T47D (cell line): ENCODE measurements around the gene DEFB112.

Experiments
- DNase-seq, 2 experiments: peaks; one replicate each; pipeline versions ENCODE4 v3.0.0 to v3.0.0-alpha.2; 2011 to 2012; ENCODE audit warnings: low read depth in 1 of 2, low spot score in 1 of 2
- JUND ChIP-seq: IDR thresholded peaks from 2 replicates; pipeline ENCODE4 v1.6.1; 2012; ENCODE audit warnings: low read depth
- in situ Hi-C: cut with HindIII; loops from 2 replicates; pipeline ENCODE4 v1.10.0; 2016; ENCODE audit warnings: low sequenced_read_pairs, low pct_unique_long_range_greater_than_20kb

Gene DEFB112

DNA sequence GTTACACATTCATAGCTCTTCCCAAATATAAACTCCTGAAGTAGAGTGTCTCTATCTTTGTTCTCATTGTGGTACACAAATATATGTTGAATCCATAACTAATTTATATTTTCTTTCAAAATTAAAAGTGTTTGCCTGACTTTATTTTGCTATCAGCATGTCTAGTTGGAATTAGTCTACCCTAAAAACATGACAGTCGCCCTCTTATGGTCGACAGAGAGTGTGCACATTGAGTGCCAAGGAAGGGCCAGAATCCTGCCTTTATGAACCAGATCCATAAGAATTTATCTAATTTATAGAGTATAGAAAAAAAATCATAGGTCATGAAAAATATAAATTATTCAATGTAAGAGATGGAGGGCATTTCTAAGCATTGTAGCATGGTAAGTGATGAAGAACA is 12.3 kb upstream of the DEFB112 start:
- peak in 1 of 2 experiments; percentile 20 for DNase-seq
- in situ Hi-C loops: no loop called here
- no peak for TF ChIP-seq JUND

DNA sequence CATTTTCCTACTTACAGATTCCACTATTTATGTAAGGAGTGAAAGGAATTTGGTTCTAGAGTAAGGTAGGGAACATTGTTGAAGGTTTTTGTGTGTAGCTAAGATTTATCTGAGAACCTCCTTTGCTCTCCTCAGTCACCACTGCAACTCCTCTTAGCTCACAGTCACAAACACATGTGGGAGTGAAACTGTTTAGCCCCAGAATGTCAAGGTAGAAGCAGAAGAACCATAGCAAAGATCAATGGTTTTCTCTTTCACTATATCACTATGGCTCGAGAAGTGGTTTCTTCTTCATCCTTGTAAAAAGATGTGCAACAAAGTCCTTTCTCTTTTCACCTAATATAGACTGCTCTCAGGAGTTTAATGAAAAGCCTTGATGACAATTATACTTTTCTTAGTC is 6.5 kb upstream of the DEFB112 start:
- in situ Hi-C loops: no loop called here
- no peak for TF ChIP-seq JUND
- no peak for DNase-seq

GRCh38 chr6:50047026-50047425 is 2.7 kb downstream of the DEFB112 start:
- in situ Hi-C loops: no loop called here
- TF ChIP-seq JUND: no peak

GRCh38 chr6:50030777-50031562 is 18.8 kb downstream of the DEFB112 start:
- in situ Hi-C loops: no loop called here
- peak; percentile 10 to 76 for DNase-seq

More at GRCh38 chr6:50047026-50047425, 2.7 kb downstream of the DEFB112 start:
- no peak for DNase-seq

DNA sequence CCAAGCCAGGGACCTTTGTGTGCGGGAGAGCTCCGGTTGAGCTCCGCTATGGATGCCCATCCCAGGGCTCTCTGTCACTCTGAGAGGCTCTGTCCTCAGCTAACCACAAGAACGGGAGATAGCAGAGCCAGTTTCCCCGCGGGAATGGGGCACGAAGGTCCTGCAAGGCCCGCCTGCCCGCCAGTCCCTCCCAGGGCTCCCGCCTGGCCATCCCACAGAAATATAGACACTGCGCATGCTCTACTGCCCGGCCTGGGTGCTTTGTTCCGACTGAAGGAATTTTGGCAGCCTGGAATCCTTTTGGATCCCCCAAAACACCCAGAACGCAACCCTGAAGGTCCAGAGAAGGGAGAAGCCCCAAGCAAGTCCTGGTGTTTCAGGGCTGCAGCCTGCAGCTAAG is 19.4 kb downstream of the DEFB112 start:
- no peak for TF ChIP-seq JUND
- in situ Hi-C loops: no loop called here
- no peak for DNase-seq

More at GRCh38 chr6:50030777-50031562, 18.8 kb downstream of the DEFB112 start:
- TF ChIP-seq JUND: no peak

GRCh38 chr6:50025258-50025657 is 24.5 kb downstream of the DEFB112 start:
- DNase-seq: peak in 1 of 2 experiments; percentile 53
- in situ Hi-C loops: no loop called here
- TF ChIP-seq JUND: no peak

GRCh38 chr6:50021894-50022293 is 27.8 kb downstream of the DEFB112 start, which contains the start of gene DEFB110:
Gene DEFB110 (minus strand): TSS chr6:50021994. CDS start chr6:50021935, 59 bp downstream.
- no peak for TF ChIP-seq JUND
- in situ Hi-C loops: no loop called here
- DNase-seq: no peak

DNA sequence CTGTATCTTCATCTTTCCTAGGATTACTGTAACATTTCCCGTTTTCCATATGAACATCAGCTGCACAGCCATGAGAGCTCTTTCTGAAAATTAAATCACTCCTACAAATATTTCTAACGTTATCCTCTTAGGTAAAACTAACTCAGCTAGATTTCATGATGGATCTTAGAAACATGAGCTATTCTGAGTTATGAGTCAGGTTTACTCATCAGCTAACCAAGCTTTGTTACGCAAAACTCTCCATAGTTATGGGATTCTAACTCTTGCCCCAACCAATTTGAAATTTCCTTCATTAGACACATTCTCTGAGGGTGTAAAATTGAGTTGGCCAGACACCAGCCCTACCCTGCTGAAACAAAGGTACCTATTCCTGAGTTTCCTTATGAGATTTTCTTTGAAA is 41.9 kb downstream of the DEFB112 start:
- in situ Hi-C loops: no loop called here
- DNase-seq: no peak
- TF ChIP-seq JUND: no peak

DNA sequence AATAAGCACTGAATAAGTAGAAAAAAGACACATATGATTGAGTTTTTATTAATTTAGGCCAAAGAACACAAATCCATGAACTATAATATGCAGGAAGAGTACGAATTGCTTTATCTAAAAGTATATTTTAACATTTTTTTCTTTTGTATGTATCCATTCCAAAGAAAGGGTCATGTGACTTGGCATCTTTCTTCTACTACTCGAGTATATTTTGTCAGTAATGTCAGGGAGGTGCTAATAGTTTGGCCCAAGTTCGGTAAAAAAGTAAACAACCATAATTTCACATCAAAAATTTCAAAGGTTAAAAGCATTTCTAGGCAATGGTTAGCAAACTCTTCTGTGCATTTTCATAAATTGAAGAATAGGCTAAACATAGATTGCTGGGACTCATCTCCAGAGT is 46.6 kb downstream of the DEFB112 start:
- no peak for TF ChIP-seq JUND
- in situ Hi-C loops: no loop called here
- no peak for DNase-seq

DNA sequence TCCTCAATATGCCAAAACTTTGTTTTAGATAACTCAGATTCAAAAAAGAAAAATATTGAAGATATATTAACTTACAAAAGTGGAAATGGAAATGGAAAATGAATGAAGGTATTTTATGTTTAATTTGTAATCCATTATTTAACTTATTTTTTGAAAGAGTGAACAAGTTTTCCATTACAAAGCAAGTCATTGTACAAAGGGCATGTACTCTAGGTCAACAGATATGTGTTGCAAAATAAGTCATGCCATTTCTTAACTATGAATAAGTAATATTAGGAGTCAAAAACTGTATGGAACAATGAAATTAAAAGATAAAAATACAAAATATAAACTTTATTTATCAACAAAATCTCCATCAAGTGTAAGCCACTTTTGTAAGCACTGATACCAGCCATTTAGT is 54.5 kb downstream of the DEFB112 start:
- no peak for DNase-seq
- TF ChIP-seq JUND: no peak
- in situ Hi-C loops: no loop called here
